Liver (tissue), 9 donors: ENCODE results near the gene TRPM8. TPM values are rescaled to one million over a fixed set of nuclear protein-coding genes. Genes with fewer than 3 reads are reported as not detected.

Source experiments
- DNase-seq: peaks from one replicate; pipeline ENCODE4 v3.0.0-alpha.2; 2017; ENCODE audit warnings: low spot score
- H3K27ac ChIP-seq, 2 donors: one replicate each; pipeline ENCODE4 v1.7.0; 2013; ENCODE audit warnings: inconsistent platforms in 2 of 2, low read length in 2 of 2, control low read depth in 1 of 2, low read depth in 1 of 2, mild to moderate bottlenecking in 1 of 2
- H3K27me3 ChIP-seq, 4 donors: one replicate each; pipeline versions ENCODE4 v1.6.1 to v1.7.0; 2013; ENCODE audit warnings: low read length in 3 of 4, inconsistent platforms in 1 of 4, mild to moderate bottlenecking in 1 of 4, moderate library complexity in 1 of 4; ENCODE audit not compliant: control insufficient read depth in 4 of 4, insufficient read depth in 4 of 4
- H3K36me3 ChIP-seq, 4 donors: one replicate each; pipeline versions ENCODE4 v1.6.1 to v1.7.0; 2013; ENCODE audit warnings: low read length in 3 of 4, mild to moderate bottlenecking in 3 of 4, low read depth in 1 of 4, moderate library complexity in 1 of 4; ENCODE audit not compliant: control insufficient read depth in 4 of 4, insufficient read depth in 3 of 4
- H3K4me1 ChIP-seq, 4 donors: one replicate each; pipeline versions ENCODE4 v1.6.1 to v1.7.0; 2013; ENCODE audit warnings: low read length in 3 of 4, mild to moderate bottlenecking in 3 of 4, moderate library complexity in 1 of 4; ENCODE audit not compliant: control insufficient read depth in 4 of 4, insufficient read depth in 4 of 4
- H3K4me3 ChIP-seq, 3 donors: one replicate each; pipeline versions ENCODE4 v1.6.1 to v1.7.0; 2013; ENCODE audit warnings: low read length in 3 of 3, control low read depth in 1 of 3, low read depth in 1 of 3, mild to moderate bottlenecking in 1 of 3
- H3K9ac ChIP-seq, 2 donors: one replicate each; pipeline ENCODE4 v1.7.0; 2013; ENCODE audit warnings: low read length in 2 of 2, mild to moderate bottlenecking in 2 of 2, moderate library complexity in 2 of 2, control low read depth in 1 of 2, low read depth in 1 of 2
- H3K9me3 ChIP-seq, 4 donors: one replicate each; pipeline versions ENCODE4 v1.6.1 to v1.7.0; 2013; ENCODE audit warnings: low read length in 3 of 4; ENCODE audit not compliant: control insufficient read depth in 4 of 4
- EGR1 ChIP-seq, 2 donors: IDR thresholded peaks; 2 replicates each; pipeline ENCODE4 v1.6.1; 2016 to 2018; ENCODE audit warnings: antibody characterized with exemption in 2 of 2, low read depth in 2 of 2
- FOXA1 ChIP-seq: IDR thresholded peaks from 2 replicates; pipeline ENCODE4 v1.6.1; 2016; ENCODE audit warnings: antibody characterized with exemption
- FOXA2 ChIP-seq: IDR thresholded peaks from 2 replicates; pipeline ENCODE4 v1.6.1; 2016; ENCODE audit warnings: antibody characterized with exemption
- GABPA ChIP-seq, 2 donors: IDR thresholded peaks in 1 of 2; conservative IDR thresholded peaks in 1 of 2; 2 replicates each; pipeline ENCODE4 v1.6.1; 2016; ENCODE audit warnings: antibody characterized with exemption in 2 of 2, mild to moderate bottlenecking in 1 of 2, moderate library complexity in 1 of 2
- HNF4A ChIP-seq, 2 donors: conservative IDR thresholded peaks; 2 replicates each; pipeline ENCODE4 v1.6.1; 2016; ENCODE audit warnings: antibody characterized with exemption in 2 of 2, mild to moderate bottlenecking in 2 of 2
- HNF4G ChIP-seq: IDR thresholded peaks from 2 replicates; pipeline ENCODE4 v1.6.1; 2016; ENCODE audit warnings: antibody characterized with exemption
- JUND ChIP-seq, 2 donors: IDR thresholded peaks; 2 replicates each; pipeline ENCODE4 v1.6.1; 2016; ENCODE audit warnings: antibody characterized with exemption in 2 of 2
- MAX ChIP-seq: IDR thresholded peaks from 2 replicates; pipeline ENCODE4 v1.6.1; 2016; ENCODE audit warnings: antibody characterized with exemption
- NR2F2 ChIP-seq: IDR thresholded peaks from 2 replicates; pipeline ENCODE4 v1.6.1; 2016; ENCODE audit warnings: antibody characterized with exemption
- RAD21 ChIP-seq, 2 donors: IDR thresholded peaks; 2 replicates each; pipeline ENCODE4 v1.6.1; 2016; ENCODE audit warnings: antibody characterized with exemption in 2 of 2, mild to moderate bottlenecking in 2 of 2
- RXRA ChIP-seq, 2 donors: IDR thresholded peaks; 2 replicates each; pipeline ENCODE4 v1.6.1; 2017 to 2018; ENCODE audit warnings: antibody characterized with exemption in 2 of 2, mild to moderate bottlenecking in 1 of 2
- SP1 ChIP-seq: IDR thresholded peaks from 2 replicates; pipeline ENCODE4 v1.6.1; 2018; ENCODE audit warnings: antibody characterized with exemption, mild to moderate bottlenecking
- YY1 ChIP-seq: IDR thresholded peaks from 2 replicates; pipeline ENCODE4 v1.6.1; 2016; ENCODE audit warnings: antibody characterized with exemption, mild to moderate bottlenecking
- WGBS: extraction: QIAGEN DNeasy Blood & Tissue Kit; methylation state at CpG from one replicate; pipeline ENCODE4 v1.1.7; 2013; 5-methylcytosine and 5-hydroxymethylcytosine counted together
- polyA plus RNA-seq, 2 donors: library from polyadenylated mRNA; stranded (reverse) in 1 of 2; unstranded in 1 of 2; fragments of 200-250 nt in 1 of 2; fragments of >200 nt in 1 of 2; fragmentation: Nextera tagmentation in 1 of 2; extraction: Ambion mirVana in 1 of 2; gene quantifications; one replicate each; pipeline versions ENCODE4 v1.2.1 to v1.2.3, GENCODE V29; 2013 to 2015
- total RNA-seq, 2 donors: library from RNA; depleted of rRNA; stranded (reverse); fragments of >200 nt; gene quantifications; one replicate each; pipeline ENCODE4 v1.2.3, GENCODE V29; 2014
- TF ChIP-seq, protein P1 (sequence below): IDR thresholded peaks from 2 replicates; pipeline ENCODE4 v1.6.1; 2016; ENCODE audit warnings: antibody characterized with exemption, mild to moderate bottlenecking
- TF ChIP-seq, protein P2 (sequence below): IDR thresholded peaks from 2 replicates; pipeline ENCODE4 v1.6.1; 2016; ENCODE audit warnings: antibody characterized with exemption
- TF ChIP-seq, protein P3 (sequence below): IDR thresholded peaks from 2 replicates; pipeline ENCODE4 v1.6.1; 2016; ENCODE audit warnings: antibody characterized with exemption
- TF ChIP-seq, protein P4 (sequence below): fragments of 150-350 bp; IDR thresholded peaks from 2 replicates; pipeline ENCODE4 v1.5.1; 2017; ENCODE audit warnings: improper control_type of control experiment, low read depth, low read length; ENCODE audit not compliant: missing input control
- donor health status: healthy.
- donor health status: healthy.
- donor health status: healthy.
- donor health status: healthy.
- donor health status: healthy.

Gene TRPM8
- total and polyA plus RNA-seq, 4 donors, result 1.1 to 79.2 (median 33.2) TPM

- 78% methylated on average over 13 of the region's 13 CpGs for WGBS
- Histone ChIP-seq H3K9me3 (no peaks in the 10 kb centered on the region), H3K4me3 (no peak overlapping the region), H3K4me1 (peaks cover 5 to 43% (median 30%) of the 10 kb centered on the region in 4 donors), H3K36me3 (no peaks in the 10 kb centered on the region), H3K9ac (no peak overlapping the region), H3K27ac (no peak overlapping the region), H3K27me3 (no peaks in the 10 kb centered on the region)
- no peak for DNase-seq
- TF ChIP-seq GABPA (IDR thresholded peaks at IDR 0.05 in 1 of 2, conservative IDR thresholded peaks at IDR 0.05 in 1 of 2) (no peak), FOXA1 (no peak), RXRA (IDR thresholded peaks at IDR 0.05) (no peak), MAX (no peak), FOXA2 (no peak), NR2F2 (no peak), RAD21 (IDR thresholded peaks at IDR 0.05) (no peak), HNF4A (conservative IDR thresholded peaks at IDR 0.05) (no peak), SP1 (no peak), YY1 (no peak), HNF4G (no peak)
- TF ChIP-seq, protein P1, sequence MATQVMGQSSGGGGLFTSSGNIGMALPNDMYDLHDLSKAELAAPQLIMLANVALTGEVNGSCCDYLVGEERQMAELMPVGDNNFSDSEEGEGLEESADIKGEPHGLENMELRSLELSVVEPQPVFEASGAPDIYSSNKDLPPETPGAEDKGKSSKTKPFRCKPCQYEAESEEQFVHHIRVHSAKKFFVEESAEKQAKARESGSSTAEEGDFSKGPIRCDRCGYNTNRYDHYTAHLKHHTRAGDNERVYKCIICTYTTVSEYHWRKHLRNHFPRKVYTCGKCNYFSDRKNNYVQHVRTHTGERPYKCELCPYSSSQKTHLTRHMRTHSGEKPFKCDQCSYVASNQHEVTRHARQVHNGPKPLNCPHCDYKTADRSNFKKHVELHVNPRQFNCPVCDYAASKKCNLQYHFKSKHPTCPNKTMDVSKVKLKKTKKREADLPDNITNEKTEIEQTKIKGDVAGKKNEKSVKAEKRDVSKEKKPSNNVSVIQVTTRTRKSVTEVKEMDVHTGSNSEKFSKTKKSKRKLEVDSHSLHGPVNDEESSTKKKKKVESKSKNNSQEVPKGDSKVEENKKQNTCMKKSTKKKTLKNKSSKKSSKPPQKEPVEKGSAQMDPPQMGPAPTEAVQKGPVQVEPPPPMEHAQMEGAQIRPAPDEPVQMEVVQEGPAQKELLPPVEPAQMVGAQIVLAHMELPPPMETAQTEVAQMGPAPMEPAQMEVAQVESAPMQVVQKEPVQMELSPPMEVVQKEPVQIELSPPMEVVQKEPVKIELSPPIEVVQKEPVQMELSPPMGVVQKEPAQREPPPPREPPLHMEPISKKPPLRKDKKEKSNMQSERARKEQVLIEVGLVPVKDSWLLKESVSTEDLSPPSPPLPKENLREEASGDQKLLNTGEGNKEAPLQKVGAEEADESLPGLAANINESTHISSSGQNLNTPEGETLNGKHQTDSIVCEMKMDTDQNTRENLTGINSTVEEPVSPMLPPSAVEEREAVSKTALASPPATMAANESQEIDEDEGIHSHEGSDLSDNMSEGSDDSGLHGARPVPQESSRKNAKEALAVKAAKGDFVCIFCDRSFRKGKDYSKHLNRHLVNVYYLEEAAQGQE, result no peak
- TF ChIP-seq, protein P2, sequence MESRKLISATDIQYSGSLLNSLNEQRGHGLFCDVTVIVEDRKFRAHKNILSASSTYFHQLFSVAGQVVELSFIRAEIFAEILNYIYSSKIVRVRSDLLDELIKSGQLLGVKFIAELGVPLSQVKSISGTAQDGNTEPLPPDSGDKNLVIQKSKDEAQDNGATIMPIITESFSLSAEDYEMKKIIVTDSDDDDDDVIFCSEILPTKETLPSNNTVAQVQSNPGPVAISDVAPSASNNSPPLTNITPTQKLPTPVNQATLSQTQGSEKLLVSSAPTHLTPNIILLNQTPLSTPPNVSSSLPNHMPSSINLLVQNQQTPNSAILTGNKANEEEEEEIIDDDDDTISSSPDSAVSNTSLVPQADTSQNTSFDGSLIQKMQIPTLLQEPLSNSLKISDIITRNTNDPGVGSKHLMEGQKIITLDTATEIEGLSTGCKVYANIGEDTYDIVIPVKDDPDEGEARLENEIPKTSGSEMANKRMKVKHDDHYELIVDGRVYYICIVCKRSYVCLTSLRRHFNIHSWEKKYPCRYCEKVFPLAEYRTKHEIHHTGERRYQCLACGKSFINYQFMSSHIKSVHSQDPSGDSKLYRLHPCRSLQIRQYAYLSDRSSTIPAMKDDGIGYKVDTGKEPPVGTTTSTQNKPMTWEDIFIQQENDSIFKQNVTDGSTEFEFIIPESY, result no peak
- TF ChIP-seq, protein P3, sequence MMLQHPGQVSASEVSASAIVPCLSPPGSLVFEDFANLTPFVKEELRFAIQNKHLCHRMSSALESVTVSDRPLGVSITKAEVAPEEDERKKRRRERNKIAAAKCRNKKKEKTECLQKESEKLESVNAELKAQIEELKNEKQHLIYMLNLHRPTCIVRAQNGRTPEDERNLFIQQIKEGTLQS, result no peak
These were observed 55.9 kb downstream of the TRPM8 start for GRCh38 chr2:233972941-233973575.

DNA sequence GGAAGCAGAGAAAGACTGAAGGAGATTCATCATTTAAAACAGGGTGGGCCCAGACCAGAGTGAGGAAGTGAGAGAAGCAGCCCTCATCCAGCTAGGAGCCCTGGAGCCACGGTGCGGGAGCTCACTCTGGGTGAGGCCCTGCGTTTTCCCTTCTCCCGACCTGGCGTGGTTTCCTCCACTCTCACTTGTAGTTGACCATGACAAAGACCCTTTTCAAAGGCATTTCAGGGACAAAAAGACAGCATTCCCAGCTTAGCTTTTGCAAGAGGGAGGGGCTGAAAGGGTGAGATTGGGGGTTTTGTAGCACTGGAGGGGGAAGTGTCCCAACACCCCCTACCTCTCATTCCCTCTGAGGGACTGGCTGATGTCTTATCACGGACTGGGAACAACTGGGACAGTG, 56.6 kb downstream of the TRPM8 start:
- Histone ChIP-seq H3K27me3 (no peaks in the 10 kb centered on the region), H3K36me3 (no peaks in the 10 kb centered on the region), H3K27ac (peak overlapping the region in 1 of 2 donors; percentile 80), H3K9me3 (no peaks in the 10 kb centered on the region), H3K4me1 (peaks cover 5 to 50% (median 32%) of the 10 kb centered on the region in 4 donors), H3K4me3 (no peak overlapping the region), H3K9ac (no peak overlapping the region)
- no peak for DNase-seq
- 79% methylated on average over 6 of the region's 6 CpGs for WGBS
- TF ChIP-seq YY1 (no peak), JUND (IDR thresholded peaks at IDR 0.05) (no peak), SP1 (no peak), MAX (no peak), EGR1 (IDR thresholded peaks at IDR 0.05; ENCODE audit: low read depth in 2 of 2) (no peak), RXRA (IDR thresholded peaks at IDR 0.05) (no peak), FOXA2 (no peak), HNF4A (conservative IDR thresholded peaks at IDR 0.05) (no peak)
- TF ChIP-seq, protein P4, sequence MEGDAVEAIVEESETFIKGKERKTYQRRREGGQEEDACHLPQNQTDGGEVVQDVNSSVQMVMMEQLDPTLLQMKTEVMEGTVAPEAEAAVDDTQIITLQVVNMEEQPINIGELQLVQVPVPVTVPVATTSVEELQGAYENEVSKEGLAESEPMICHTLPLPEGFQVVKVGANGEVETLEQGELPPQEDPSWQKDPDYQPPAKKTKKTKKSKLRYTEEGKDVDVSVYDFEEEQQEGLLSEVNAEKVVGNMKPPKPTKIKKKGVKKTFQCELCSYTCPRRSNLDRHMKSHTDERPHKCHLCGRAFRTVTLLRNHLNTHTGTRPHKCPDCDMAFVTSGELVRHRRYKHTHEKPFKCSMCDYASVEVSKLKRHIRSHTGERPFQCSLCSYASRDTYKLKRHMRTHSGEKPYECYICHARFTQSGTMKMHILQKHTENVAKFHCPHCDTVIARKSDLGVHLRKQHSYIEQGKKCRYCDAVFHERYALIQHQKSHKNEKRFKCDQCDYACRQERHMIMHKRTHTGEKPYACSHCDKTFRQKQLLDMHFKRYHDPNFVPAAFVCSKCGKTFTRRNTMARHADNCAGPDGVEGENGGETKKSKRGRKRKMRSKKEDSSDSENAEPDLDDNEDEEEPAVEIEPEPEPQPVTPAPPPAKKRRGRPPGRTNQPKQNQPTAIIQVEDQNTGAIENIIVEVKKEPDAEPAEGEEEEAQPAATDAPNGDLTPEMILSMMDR, result no peak
